GM18858 (cell line): Measurements from ENCODE around the gene ACTN2.

Source experiments
- ATAC-seq: cut with Tn5 transposase; IDR thresholded peaks from one replicate; pipeline ENCODE4 v1.9.1; 2021; ENCODE audit not compliant: unreplicated experiment

Gene ACTN2

DNA sequence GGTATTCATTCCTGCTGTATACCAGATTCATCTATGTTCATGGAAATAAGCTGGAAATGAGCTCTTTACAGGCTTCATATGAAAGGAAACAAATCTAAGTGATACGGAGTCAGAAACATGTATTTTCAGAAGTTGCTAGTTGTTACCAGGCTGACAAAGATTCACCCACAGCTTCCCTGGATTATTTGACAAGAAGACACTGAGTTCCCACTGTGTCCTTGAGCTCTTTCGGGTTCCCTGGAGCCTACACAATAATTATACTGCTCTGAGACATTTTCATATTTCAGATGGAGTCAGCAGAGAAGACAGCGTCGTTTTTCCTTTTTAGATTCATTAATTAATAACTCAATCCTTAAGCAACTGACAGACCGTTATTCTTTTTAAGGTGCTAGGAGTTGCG, 79.5 kb downstream of the ACTN2 start:
- no peak for ATAC-seq

DNA sequence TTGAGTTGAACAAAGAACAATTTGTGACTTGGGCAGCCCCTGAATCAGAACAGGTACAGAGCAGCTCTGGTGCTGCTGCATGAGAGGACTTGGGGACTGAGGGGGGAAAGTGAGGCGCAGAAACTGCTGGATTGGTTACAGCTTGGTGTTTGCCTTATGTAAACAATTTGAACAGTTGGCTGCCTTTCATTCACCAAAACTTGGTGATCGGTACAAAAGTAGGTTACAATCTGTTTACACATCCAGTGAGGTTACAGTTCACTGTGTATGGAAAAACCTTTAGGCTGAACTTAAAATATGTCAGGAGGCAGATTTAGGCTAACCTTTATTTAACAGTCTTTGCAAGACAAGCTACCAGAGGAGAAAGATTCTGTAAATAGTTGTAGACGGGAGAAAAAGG, 80.2 kb downstream of the ACTN2 start:
- no peak for ATAC-seq

DNA sequence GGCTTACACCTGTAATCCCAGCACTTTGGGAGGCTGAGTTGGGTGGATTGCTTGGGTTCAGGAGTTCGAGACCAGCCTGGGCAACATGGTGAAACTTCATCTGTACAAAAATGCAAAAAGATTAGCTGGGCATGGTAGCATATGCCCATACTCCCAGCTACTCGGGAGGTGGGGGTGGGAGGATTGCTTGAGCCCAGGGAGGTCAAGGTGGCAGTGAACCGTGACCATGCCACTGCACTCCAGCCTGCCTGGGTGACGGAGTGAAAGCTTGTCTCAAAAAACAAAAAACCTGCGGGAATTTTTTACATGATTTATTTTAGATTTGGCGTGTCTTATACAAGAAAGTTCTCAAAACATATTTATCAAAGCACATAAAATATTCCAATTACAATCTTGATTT, 81.0 kb downstream of the ACTN2 start:
- no peak for ATAC-seq

DNA sequence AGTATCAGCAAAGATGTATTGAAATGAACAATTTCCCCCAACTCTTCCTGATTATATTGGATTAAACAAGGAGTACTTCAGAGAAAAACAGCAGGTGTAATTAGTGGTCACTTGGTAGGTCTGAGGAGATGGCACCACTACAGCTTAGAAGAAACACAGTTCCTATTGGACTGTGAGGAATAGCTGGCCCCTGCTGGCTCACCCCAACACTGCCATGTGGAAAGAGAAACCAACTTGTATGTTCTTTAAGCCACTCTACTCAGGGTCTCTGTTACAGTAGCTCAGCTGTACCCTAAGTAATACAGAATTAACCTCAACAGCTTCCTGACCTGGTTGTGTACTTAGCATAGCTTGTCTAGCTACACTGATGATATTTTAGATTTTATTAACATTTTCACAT, 82.3 kb downstream of the ACTN2 start:
- ATAC-seq = no peak

DNA sequence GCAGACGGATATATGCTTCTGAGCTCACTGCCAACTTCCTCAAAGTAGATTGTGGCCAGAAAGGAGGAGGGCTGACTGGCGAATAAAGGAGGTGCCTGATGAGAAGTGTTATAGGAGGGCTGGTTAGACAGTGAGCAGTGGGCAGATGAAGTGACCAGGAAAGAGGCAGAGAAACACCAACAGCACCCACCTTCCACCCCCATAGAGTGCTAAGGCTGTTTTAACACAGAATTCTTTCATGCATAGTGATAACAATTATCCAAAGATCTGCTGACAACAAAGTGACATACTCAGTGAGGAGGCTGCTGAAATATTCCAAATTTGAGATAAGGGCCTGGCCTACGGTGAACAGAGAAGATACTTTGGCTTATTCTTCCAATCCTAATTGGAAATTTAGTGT, 87.6 kb downstream of the ACTN2 start:
- no peak for ATAC-seq

DNA sequence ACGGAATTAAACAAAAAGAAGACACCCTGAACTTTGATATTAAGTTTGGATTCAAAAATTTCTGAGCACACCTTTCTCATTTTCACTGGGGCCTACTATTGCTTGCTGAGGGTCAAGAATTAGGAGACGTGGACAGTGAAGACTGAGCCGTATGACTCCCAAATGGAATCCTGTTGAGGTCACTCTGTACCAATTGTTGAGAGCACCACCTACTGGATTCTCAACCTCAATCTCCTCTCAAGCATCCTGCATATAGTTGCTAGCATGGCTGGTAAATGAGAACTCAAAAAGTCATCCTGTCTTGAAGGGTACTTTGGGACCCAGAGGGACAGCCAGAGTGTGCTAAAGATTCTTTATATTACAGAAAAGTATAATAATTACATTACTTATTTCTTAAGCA, 88.6 kb downstream of the ACTN2 start:
- no peak for ATAC-seq

DNA sequence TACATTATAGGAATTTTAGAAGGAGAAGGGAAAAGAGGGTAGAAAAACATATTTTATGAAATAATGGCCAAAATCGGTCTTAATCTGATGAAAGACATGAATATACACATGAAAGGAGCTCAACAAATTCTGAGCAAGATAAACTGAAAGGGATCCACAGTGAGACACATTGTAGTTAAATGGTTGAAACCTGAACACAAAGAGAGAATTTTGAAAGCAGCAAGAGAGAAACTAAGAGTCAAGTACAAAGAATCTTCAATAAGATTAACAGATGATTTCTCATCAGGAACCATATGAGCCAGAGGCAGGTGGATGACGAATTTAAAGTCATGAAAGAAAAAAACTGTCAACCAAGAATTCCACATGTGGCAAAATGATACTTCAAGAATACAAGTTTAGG, 93.0 kb downstream of the ACTN2 start:
- ATAC-seq = no peak

DNA sequence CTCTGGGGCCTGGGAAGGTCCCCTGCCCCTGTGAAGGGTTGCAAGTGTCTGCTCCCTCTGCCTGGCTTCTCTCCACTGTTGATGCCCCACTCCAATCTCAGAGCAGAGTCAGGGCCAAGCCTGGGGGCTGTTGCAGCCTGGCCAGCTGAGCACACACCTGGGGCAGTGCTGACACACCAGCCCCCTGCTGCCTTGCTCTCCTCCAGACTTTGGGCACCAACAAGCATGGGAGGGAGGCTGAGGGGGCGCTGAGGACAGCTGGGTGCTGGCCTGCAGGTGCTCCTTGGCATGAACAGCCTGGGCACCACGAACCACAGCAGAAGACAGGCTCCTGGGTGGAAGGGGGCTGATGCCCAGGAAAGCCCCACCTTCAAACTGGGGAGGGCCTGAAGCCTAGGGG, 99.2 kb downstream of the ACTN2 start:
- no peak for ATAC-seq

DNA sequence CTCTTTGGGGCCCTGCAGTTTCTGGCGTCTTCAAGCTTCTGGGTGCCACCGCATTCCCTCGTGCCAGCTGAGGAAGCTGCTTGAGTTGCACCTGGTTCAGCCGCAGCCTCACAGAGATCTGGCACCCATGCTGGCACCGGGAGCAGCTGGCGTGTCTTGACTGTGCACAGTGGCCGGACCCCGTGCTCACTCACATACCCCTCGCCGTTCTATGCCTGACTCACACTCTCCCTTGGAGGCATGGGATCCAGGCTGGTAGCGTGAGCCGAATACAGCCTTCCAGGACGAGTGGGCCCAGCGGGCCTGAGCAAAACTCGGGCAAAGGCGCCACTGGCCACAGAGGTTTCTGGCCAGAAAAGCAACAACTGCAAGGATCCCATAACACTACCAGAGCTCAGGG, 100.2 kb downstream of the ACTN2 start:
- no peak for ATAC-seq

DNA sequence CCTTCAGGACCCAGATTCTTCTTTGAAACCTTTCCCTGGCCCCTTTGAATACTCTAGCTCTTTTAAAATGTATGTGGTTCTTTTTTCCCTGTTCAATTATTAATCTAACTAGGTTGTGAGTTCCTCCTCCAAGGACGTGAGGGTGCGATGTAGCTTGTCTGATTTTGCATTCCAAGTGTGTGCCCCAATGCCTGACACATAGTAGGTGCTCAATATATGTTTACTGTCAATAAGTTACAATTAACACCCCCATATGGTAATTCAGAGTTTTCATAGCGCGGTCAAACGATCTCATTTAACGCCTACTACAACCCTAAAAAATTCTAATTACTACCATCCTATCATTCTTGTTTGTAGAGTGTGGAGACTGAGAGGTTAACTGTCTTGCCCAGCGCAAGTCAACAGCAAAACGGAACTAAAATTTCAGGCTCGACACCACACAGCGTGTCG, 108.3 kb downstream of the ACTN2 start:
- no peak for ATAC-seq

DNA sequence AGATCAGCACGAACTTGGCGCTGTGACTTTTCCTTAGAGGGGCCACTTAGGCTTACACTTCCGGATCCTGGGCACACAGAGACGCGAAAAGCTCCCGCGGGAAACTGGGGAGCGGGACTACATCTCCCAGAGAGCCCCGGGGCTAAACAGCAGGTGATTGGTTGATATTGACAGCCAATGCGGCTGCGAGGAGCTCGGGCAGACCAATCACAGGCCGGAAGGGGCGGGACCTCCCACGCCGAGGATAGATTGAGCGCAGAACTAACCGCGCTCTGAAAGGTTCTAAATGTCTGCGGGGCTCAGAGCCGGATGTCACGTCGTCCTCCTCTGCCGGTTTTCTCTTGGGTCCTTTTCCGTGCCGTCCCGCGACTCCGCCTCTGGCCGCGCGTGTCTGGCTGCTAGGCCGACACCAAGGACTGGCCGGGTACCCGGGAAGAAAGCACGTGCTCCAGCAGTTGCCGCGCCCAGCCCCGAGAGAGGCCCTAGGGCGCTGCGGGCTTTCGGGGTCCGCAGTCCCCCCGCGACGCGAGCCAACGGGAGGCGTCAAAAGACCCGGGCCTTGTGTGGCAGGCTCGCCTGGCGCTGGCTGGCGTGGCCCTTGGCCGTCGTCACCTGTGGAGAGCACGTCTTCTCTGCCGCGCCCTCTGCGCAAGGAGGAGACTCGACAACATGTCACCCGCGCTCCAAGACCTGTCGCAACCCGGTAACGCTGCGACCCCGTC, 108.9 kb downstream of the ACTN2 start, which contains the start of gene MTR:
TSS of gene MTR (plus strand) at position 258 of the 722 bp plus-strand sequence. CDS start at position 670, 412 bp downstream.
- ATAC-seq = peak; percentile 92

DNA sequence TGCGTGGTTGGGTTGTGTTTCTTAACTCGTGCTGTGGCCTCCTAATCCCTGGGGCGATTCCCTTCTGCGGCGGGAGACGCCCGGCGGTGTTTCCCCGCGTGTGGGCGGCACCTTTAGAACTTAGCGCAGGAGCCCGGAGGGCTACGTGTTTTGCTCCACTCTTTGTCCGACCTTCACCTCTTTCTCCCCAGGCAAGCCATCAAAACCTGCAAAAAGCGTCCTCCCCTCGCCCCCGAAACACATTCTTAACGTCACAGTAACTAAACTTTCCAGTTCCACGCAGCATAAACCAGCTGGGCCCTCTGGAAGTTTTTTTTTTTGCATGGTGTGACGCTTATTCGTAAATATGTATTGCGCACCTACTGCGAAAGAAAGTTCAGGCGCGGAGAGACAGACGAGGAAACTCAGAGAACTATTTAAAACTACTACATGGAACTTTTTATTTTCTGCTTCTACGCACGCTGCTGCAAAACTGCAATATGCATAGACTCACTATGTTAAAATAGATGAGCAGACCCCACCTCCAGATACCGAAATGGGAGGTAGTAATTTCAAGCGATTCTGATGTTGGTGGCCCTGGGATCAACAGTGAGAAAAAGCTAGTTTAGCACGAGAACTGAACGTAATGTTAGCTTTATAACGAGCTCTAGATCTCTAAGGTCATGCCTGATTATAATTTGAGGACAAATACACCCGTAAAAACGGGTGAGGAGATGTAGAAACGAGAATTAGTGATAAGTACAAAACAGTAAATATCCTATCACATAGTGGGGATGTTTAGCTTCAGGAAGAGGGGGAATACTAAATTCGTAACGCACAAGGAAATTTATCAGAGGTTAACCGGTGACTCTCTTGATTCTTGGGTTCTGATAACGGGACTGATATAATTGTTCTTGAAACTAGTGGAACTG, 109.7 kb downstream of the ACTN2 start:
- peak; percentile 13 for ATAC-seq

DNA sequence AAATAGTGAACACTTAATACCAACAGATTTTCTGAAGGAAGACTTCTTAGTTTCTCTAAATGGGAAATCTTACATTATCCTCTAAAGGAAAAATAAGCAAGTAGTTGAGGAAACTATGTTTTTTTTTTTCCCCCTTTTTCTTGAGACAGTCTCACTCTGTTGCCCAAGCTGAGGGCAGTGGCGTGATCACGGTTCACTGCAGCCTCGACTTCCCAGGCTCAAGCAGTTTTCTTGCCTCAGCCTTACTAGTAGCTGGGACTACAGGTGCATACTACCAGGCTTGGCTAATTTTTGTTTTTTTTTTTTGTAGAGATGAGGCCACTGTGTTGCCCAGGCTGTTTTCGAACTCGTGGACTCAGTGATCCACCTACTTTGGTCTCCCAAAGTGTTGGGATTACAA, 112.7 kb downstream of the ACTN2 start:
- ATAC-seq = no peak

DNA sequence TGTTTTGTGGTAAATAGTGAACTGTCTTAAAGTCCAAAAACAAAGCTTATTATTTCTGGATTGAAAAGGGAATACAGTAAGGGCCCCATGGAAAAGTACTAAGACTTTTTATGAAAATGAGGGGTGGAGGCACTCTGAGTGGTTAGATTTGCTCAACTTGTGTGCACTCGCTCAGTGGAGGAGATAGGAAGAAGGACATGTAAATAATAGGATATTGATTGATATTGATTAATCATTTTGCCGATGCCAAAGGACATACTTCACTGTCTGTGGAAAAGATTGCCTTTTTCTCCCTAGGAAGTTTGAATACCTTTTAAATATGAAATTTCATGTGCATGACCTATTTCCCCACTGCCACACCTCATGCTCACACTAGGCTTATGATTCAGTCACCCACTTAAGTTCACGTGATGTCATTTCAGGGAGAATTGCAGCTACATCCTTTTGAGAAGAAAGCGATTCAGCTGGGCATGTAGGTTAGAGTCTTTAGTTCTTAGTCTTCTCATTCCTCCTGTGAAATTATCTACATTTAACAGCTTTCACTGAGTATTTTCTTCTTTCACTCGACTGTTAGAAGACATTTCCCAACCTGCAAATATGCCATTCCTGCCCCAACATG, 113.8 kb downstream of the ACTN2 start:
- no peak for ATAC-seq

DNA sequence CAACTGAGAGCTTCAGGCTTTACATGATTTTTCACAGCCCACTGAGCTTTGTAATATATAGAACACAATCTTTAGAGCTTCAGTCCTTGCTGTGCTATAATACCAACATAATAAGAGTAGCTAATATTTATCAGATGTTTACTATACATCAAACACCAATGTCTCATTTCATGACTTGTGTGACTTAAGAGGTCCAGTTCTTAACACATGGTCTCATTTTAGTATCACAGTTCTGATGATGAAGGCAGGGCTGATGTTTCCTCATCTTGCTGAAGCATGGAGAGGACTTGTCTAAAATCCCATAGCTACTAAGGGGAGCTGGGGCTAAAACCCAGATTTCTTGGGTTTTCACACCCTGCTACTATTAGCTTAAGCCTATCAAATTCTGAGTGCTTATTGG, 114.3 kb downstream of the ACTN2 start:
- ATAC-seq = no peak

DNA sequence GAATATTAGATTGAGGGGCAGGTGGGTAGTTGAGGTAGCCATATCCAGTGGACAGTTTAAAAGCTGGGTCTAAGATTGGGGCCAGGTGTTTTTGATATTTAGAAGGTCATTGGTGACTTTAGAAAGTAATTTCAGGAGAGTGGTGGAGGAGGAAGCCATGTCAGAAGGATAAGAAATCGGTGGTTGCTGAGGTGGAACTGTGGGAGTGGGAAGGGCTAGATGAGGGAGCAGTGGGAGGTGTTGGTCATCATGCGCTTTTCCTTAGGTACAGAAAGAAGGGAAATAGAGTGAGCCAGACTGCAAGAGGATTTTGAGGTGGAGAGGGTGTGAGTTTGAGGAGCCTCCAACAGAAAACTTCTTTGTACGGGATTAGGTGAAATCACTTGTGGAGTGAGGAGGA, 116.0 kb downstream of the ACTN2 start:
- no peak for ATAC-seq

DNA sequence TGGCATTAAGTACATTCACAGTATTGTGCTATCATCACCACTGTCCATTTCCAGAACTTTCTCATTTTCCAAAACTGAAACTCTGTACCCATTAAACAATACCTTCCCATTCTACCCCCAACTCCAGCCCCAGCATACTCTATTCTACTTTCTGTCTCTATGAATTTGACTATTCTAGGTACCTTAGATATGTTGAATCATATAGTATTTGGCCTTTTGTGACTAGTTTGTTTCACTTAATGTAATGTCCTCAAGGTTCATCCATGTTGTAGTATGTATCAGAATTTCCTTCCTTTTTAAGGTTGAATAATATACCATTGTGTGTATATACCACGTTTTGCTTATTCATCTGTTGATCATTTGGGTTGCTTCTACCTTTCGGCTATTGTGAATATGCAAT, 120.3 kb downstream of the ACTN2 start:
- ATAC-seq = no peak

DNA sequence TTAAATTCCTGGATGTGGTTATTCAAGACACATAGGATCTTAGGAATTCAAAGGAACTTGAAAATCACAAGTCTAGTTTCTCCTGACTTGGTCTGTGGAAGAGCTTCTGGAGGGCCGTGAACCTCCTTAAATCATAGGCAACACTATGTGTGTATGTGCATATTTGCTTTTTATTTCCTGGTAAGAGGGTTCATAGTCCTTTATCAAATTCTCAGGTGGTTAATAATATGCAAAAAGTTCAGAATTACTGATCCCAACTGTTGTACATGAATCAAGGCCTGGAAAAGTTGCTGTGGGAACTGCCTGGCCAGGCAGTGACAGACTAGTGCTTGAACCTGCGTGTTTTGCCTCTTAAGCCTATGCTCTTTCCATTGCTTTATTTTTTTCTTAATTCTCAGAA, 121.7 kb downstream of the ACTN2 start:
- ATAC-seq = no peak

DNA sequence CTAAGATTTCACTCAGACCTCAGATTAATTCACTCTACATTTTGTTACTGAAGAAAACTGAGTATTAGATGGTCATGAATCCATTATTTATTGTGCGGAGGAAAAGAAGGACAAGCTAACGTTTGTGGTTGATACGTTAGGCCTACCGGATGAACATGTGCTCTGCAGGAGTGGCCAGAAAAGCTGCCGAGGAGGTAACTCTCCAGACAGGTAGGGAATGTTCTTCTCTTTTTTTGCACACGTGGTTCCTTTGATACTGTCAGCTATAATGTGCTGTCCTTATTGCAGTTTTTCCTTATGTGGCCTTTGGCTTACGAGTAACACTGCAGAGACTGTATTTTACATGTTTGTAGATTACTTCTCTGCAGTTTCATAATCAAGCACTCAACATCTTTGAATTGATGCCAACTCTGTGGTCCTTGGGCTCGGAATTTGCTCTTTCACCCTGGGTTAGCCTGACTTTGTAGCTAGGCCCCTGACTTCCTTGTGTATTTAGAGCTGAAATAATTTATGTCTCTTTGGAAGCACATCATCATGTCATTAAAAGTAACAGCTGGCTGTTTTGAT, 122.3 kb downstream of the ACTN2 start:
- no peak for ATAC-seq

DNA sequence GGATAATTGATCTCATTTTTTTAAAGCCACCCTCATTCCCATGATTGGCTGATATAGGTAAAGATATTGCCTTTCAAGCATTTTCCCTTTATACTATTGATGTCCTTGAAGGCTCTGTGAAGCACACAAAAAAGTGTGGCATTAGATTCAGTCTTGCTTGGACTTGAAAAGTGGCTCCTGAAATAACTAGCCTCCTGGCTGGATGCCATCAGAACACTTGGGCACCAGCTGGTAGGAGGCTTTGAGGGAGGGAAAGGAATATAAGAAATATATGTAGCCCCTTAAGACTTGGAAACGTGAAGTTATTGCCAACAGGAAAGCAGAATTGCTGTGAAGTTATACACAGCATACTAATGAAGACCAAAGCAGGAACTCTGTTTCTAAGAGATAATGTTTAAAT, 122.8 kb downstream of the ACTN2 start:
- no peak for ATAC-seq

DNA sequence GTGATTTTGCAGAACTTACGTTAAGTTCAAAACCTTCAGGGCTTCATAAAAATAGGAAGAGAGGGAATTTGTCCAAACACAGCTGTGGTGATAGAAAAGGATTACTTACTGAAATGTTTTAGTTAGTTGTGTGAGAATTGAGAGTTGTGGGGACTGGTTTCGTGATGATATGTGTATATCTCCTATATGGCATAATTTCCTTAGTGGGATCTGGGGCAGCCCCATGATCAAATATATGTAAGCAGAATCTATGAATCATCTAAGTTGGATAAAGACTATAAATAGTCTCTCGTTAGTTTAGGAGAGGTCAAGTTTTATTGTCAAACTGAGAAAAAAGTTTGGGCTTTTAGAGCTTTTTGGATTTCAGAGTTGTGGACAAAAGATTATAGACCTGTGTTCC, 123.7 kb downstream of the ACTN2 start:
- no peak for ATAC-seq
